Mesodermal cell (in vitro differentiated cells): ENCODE data around the gene TET1. TPM values are rescaled to one million over a fixed set of nuclear protein-coding genes. Genes with fewer than 3 reads are reported as not detected.
"Not testable (repeated sequence)": the region's sequence is repeated elsewhere in the genome, so short reads cannot be mapped to it uniquely, and the experiment has no call there.

ENCODE experiments used
- H3K27ac ChIP-seq: 2 replicates; pipeline ENCODE4 v1.7.0; 2013; ENCODE audit warnings: mild to moderate bottlenecking, low read depth, low read length, moderate library complexity; ENCODE audit not compliant: severe bottlenecking
- H3K36me3 ChIP-seq: 2 replicates; pipeline ENCODE4 v1.7.1; 2013; ENCODE audit warnings: mild to moderate bottlenecking, low read length, moderate library complexity; ENCODE audit not compliant: control insufficient read depth, insufficient read depth
- H3K4me1 ChIP-seq: one replicate; pipeline ENCODE4 v1.7.1; 2013; ENCODE audit warnings: mild to moderate bottlenecking, low read length; ENCODE audit not compliant: insufficient read depth, control insufficient read depth, poor library complexity, severe bottlenecking
- H3K4me3 ChIP-seq: 2 replicates; pipeline ENCODE4 v1.7.0; 2013; ENCODE audit warnings: low read length, control low read depth, mild to moderate bottlenecking; ENCODE audit not compliant: insufficient read depth, poor library complexity, severe bottlenecking; ENCODE audit errors: extremely low read depth
- H3K9me3 ChIP-seq: 2 replicates; pipeline ENCODE4 v1.7.1; 2013; ENCODE audit warnings: mild to moderate bottlenecking, low read length, moderate library complexity; ENCODE audit not compliant: control insufficient read depth
- WGBS, 2 experiments: methylation state at CpG; one replicate each; pipeline ENCODE4 v1.1.5; 2013; ENCODE audit warnings: missing lambda C conversion rate in 2 of 2; ENCODE audit not compliant: insufficient coverage in 2 of 2; 5-methylcytosine and 5-hydroxymethylcytosine counted together
- polyA plus RNA-seq, 2 experiments: library from polyadenylated mRNA; stranded (reverse); fragments of 50-300 nt; gene quantifications; one replicate each; pipeline ENCODE4 v1.2.3, GENCODE V29; 2013

TET1 gene
- 15.6 TPM for polyA plus RNA-seq (2013, experiment 1 of 2)
- polyA plus RNA-seq (2013, experiment 2 of 2): 15.5 TPM

DNA sequence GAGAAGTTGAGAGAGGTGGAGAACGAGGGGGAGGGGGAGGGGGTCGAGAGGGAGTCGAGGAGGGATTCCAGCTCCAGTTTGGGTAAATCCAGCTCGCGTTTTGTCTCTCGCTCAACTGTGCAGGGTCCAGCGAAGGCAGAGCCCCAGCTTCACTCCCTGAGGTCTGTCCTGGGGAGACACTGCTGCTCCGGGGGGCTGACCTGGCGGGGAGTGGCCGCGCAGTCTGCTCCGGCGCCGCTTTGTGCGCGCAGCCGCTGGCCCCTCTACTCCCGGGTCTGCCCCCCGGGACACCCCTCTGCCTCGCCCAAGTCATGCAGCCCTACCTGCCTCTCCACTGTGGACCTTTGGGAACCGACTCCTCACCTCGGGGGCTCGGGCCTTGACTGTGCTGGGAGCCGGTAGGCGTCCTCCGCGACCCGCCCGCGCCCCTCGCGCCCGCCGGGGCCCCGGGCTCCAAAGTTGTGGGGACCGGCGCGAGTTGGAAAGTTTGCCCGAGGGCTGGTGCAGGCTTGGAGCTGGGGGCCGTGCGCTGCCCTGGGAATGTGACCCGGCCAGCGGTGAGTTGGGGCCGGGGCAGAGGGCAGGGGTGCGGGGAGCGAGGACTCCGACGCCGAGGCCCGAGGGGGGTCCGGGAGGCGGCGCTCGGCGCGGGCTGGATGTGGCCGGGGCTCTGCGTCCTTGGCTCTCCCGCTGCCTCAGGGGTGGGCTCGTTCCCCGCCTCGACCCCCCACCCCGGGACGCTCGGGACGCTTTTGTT is at the start of gene TET1:
TET1 (plus strand) TSS at position 152 of the 757 bp plus-strand sequence. CDS start 12,002 bp downstream, outside the sequence.
- H3K9me3 ChIP-seq: no peaks in the 10 kb centered on the region
- peaks cover under 1% of the 10 kb centered on the region for H3K4me1 ChIP-seq
- H3K36me3 ChIP-seq: no peaks in the 10 kb centered on the region
- peak within 1 kb of the TSS; percentile 66 for H3K27ac ChIP-seq
- 0% methylated on average over 48 to 56 of the region's 66 CpGs for WGBS, 2 experiments
- peak within 1 kb of the TSS; percentile 97 for H3K4me3 ChIP-seq

GRCh38 chr10:68516216-68516615 is 43.9 kb upstream of the TET1 start:
- not testable (repeated sequence) for H3K9me3 ChIP-seq, H3K4me1 ChIP-seq, H3K4me3 ChIP-seq, H3K27ac ChIP-seq
- H3K36me3 ChIP-seq: peaks cover 17% of the 10 kb centered on the region
- WGBS, 2 experiments: 83% methylated on average over 1 of the region's 2 CpGs; no CpG with 5 or more reads in 1 of the 2 experiments

- H3K36me3 ChIP-seq: peaks cover 19% of the 10 kb centered on the region
- 89 to 100% methylated on average over 1 to 2 of the region's 4 CpGs for WGBS, 2 experiments
- no peaks in the 10 kb centered on the region for H3K4me1 ChIP-seq
- H3K4me3 ChIP-seq: no peak overlapping the region
- H3K27ac ChIP-seq: no peak overlapping the region
- no peaks in the 10 kb centered on the region for H3K9me3 ChIP-seq
Observed at GRCh38 chr10:68516766-68517165, 43.4 kb upstream of the TET1 start.

DNA sequence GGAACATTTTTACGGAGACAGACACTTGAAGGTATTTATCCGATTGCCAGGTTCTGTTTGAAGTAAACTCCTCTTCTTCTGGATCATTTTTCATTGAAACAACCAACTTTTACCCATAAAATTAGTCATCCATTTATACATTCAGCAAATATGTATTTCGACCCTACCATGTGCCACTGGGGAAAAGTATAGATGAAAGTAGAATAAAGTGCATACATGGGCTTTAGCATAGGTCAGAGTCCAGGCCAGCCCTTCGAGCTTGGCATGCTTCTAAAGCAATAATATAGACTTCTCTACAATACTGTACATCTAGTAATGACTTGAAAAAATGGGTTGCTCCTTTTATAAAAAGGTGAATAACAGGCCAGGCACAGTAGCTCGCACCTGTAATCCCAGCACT is 42.9 kb upstream of the TET1 start:
- 95 to 98% methylated on average over 3 of the region's 5 CpGs for WGBS, 2 experiments
- Histone ChIP-seq H3K4me3 (no peak overlapping the region), H3K27ac (no peak overlapping the region), H3K9me3 (no peaks in the 10 kb centered on the region), H3K4me1 (no peaks in the 10 kb centered on the region), H3K36me3 (peaks cover 19% of the 10 kb centered on the region)

DNA sequence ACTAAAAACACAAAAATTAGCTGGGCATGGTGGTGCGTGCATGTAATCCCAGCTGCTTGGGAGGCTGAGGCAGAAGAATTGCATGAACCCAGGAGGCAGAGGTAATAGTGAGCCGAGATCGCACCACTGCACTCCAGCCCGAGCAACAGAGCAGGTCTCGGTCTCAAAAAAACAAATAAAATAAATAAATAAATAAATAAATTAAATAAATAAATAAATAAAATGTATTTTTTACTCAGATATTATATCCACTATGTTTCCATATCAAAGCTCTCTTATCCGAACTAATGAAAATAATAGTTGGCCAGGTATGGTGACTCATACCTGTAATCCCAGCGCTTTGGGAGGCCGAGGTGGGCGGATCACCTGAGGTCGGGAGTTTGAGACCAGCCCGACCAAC is 41.5 kb upstream of the TET1 start:
- H3K9me3 ChIP-seq, H3K27ac ChIP-seq, H3K4me3 ChIP-seq, H3K4me1 ChIP-seq: not testable (repeated sequence)
- peaks cover 17% of the 10 kb centered on the region for H3K36me3 ChIP-seq
- WGBS, 2 experiments: 100% methylated on average over 1 of the region's 11 CpGs; no CpG with 5 or more reads in 1 of the 2 experiments

GRCh38 chr10:68525490-68526038 is 34.6 kb upstream of the TET1 start:
- H3K9me3 ChIP-seq, H3K4me1 ChIP-seq, H3K27ac ChIP-seq, H3K4me3 ChIP-seq: not testable (repeated sequence)
- H3K36me3 ChIP-seq: peaks cover 18% of the 10 kb centered on the region
- no CpG with 5 or more reads among the region's 5 CpGs for WGBS, 2 experiments

GRCh38 chr10:68526634-68527307 is 33.4 kb upstream of the TET1 start:
- Histone ChIP-seq H3K9me3 (no peaks in the 10 kb centered on the region), H3K27ac (peak overlapping the region; percentile 88), H3K4me3 (peak overlapping the region; percentile 95), H3K36me3 (peaks cover 13% of the 10 kb centered on the region), H3K4me1 (peaks cover 3% of the 10 kb centered on the region)
- 1 to 3% methylated on average over 11 of the region's 11 CpGs for WGBS, 2 experiments

GRCh38 chr10:68536973-68537372 is 23.2 kb upstream of the TET1 start:
- Histone ChIP-seq H3K9me3 (no peaks in the 10 kb centered on the region), H3K36me3 (no peaks in the 10 kb centered on the region), H3K4me3 (no peak overlapping the region), H3K4me1 (peaks cover 1% of the 10 kb centered on the region), H3K27ac (no peak overlapping the region)
- 80 to 85% methylated on average over 8 to 9 of the region's 9 CpGs for WGBS, 2 experiments

GRCh38 chr10:68537796-68538195 is 22.3 kb upstream of the TET1 start:
- Histone ChIP-seq H3K27ac (no peak overlapping the region), H3K9me3 (no peaks in the 10 kb centered on the region), H3K4me3 (no peak overlapping the region), H3K4me1 (peaks cover 7% of the 10 kb centered on the region), H3K36me3 (no peaks in the 10 kb centered on the region)
- 82 to 86% methylated on average over 6 of the region's 6 CpGs for WGBS, 2 experiments

DNA sequence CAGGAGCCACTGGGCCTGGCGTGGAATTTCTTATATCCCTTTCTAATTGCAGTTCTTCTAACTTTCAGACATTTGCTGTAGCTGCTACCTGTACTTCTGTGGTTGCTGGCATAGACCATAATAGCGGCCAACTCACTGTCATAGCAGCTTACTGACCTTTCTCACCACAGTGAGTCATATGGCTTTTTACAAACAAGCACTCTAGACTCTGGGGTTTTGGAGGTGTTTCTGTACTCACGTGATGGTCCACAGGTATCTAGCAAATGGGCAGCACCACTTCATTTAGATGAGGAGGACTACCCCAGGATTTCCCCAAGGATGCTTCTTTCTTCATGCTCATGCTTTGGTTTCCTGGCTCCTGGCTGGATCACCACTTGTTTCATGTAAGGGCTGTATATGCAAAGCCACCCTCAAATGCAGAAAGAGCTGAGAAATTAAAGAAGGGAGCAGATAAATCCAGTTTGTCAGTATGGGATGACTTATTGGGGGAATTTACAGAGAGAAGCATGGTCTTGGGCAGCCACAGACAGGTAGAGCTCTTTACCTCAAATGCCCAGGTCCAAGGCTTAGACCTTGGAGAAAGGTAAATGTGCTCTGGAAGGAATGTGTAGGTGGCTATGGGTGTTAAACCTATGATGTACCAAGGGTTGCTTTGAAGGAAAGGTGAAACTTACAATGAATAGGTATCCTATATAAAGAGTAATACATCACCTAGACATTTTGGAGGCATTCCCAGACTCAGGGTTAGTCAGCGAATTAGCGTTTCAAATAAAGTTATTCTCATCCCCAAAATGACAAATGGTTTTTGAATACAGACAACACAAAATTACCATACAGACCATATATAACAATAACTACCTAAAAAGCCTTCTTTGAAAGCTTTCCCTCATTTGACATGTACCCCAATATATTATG is 16.9 kb upstream of the TET1 start:
- no peaks in the 10 kb centered on the region for H3K9me3 ChIP-seq
- no peak overlapping the region for H3K4me3 ChIP-seq
- no peak overlapping the region for H3K27ac ChIP-seq
- 86 to 100% methylated on average over 1 to 5 of the region's 5 CpGs for WGBS, 2 experiments
- peaks cover 7% of the 10 kb centered on the region for H3K4me1 ChIP-seq
- no peaks in the 10 kb centered on the region for H3K36me3 ChIP-seq
